ENCODE results near the gene NMNAT3. TPM values are rescaled to one million over a fixed set of nuclear protein-coding genes. Genes with fewer than 3 reads are reported as not detected.
A peak's percentile ranks its signal among the peaks of the same experiment; 100 is the strongest.

Gene NMNAT3
- total RNA-seq, 2 experiments from 2014 or later, result 1.2 to 1.3 TPM

DNA sequence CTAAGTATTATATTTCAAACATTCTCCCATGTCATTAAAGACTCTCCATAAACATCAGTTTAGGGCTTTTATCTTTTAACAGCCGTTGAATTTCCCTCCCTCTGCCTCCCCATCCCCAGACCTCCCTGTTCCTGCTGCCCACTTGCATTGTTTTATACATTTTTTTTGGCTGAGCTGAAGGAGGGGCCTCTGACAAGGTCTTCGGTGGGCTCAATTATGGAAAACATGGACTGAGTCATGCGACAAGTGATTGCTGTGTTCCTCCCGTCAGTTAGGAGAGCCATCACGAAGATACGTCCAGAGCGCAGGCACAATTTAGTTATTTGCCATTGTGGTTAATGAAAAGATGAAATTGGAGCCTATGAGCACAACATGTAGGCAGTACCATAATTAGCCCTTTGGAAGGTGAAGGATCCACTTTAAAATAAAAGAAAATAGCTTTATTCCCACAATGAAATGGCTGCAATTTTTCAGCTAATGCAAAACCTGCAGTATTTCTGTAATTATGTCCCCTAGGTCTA, 12.0 kb upstream of the NMNAT3 start:
- H3K4me1 Mint-ChIP-seq, result no peaks in the 10 kb centered on the region
- H3K27me3 Mint-ChIP-seq, result peaks cover 14% of the 10 kb centered on the region
- no peaks in the 10 kb centered on the region for H3K9me3 Mint-ChIP-seq
- no peak for ATAC-seq (ENCODE audit: low read depth)
- POLR2A ChIA-PET, result no interaction called here
- H3K4me3 Mint-ChIP-seq, result no peak overlapping the region
- H3K36me3 Mint-ChIP-seq, result no peaks in the 10 kb centered on the region
- no peak overlapping the region for H3K27ac Mint-ChIP-seq
- no peak for DNase-seq

DNA sequence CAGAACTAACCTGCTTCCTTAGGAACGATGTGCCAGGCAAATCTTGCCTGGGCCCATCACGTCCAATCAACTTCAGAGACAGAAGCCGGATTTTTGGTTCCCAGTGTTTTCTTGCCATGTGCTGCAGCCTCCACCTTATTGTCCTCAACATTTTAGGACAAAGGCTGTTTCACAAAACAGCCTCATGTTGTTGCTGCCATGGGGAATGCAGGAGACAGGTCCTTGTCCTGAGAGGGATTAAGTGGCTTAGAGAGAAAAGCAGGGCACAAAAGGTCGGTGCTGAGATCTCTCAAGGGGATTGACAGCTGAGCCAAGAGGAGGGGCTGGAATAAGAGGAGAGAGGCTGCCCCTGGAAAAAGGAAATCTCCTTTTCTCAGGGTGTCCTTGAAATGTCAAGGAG, 11.3 kb upstream of the NMNAT3 start:
- no peak overlapping the region for H3K4me3 Mint-ChIP-seq
- peaks cover 14% of the 10 kb centered on the region for H3K27me3 Mint-ChIP-seq
- POLR2A ChIA-PET, result no interaction called here
- no peaks in the 10 kb centered on the region for H3K9me3 Mint-ChIP-seq
- ATAC-seq (ENCODE audit: low read depth), result no peak
- no peaks in the 10 kb centered on the region for H3K36me3 Mint-ChIP-seq
- no peak for DNase-seq
- H3K27ac Mint-ChIP-seq, result no peak overlapping the region
- H3K4me1 Mint-ChIP-seq, result no peaks in the 10 kb centered on the region

DNA sequence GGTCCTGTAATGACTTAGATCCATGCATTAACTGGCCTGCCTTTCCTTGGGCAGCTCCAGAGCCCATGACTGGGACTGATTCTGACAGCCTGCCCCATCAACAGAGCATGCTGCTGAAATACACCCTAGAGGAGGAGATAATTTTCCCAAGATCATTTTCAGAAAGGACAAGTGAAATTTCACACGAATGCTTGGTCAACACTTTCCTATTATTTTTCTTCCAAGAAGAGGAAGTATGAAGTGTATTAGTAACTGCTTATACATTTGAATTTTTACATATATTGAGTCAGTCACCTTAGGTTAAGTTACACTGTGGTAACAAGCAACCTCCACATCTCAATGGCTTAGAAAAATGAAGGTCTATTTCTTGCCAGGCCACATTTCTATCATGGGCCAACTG, 9.7 kb upstream of the NMNAT3 start:
- POLR2A ChIA-PET, result no interaction called here
- H3K36me3 Mint-ChIP-seq, result no peaks in the 10 kb centered on the region
- peaks cover 14% of the 10 kb centered on the region for H3K27me3 Mint-ChIP-seq

DNA sequence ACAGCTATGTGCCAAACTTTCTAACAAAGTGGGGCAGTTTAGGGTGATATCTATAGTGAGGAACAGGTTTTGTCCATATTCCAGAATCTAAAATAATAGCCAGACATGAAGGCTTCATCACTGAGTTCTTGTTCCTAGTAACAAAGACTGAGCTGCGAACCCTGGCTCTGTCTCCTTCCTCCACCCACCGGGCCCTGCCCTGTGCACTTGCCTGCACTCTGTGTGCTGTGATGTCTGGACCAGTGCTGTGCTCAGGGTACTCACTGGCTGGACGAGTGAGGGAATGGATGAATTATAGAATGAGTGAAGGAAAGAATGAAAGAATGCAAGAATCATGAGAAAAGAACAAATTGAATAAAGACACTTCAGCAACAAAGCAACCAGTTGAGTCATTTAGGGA, 8.9 kb upstream of the NMNAT3 start:
- H3K9me3 Mint-ChIP-seq, result no peaks in the 10 kb centered on the region
- ATAC-seq (ENCODE audit: low read depth), result no peak
- DNase-seq, result no peak
- POLR2A ChIA-PET, result no interaction called here
- no peak overlapping the region for H3K4me3 Mint-ChIP-seq
- peaks cover 14% of the 10 kb centered on the region for H3K27me3 Mint-ChIP-seq
- H3K27ac Mint-ChIP-seq, result no peak overlapping the region
- no peaks in the 10 kb centered on the region for H3K36me3 Mint-ChIP-seq
- H3K4me1 Mint-ChIP-seq, result no peaks in the 10 kb centered on the region

More for the DNA sequence above, 9.7 kb upstream of the NMNAT3 start:
- Mint-ChIP-seq H3K4me3 (no peak overlapping the region), H3K27ac (no peak overlapping the region), H3K9me3 (no peaks in the 10 kb centered on the region), H3K4me1 (no peaks in the 10 kb centered on the region)
- no peak for ATAC-seq (ENCODE audit: low read depth)
- no peak for DNase-seq

DNA sequence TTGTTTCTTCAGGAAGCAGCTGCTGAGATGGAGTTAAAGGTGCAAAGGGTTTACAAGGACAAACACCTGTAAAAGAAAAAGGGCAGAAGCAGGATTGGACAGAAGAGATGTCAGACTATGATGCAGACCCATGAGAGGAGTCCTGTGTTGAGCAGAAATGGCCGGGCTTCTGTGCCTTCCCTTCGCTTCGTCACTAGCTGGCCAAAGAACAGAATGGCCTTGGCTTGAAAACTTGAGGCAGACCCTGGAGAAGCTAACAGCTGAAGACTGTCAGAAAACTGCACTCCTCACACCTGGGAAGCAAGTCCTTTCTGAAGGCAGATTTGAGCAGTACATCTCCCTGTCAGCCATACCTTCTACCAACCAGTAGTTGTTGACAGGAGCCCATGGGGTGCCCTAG, 8.4 kb upstream of the NMNAT3 start:
- H3K27me3 Mint-ChIP-seq, result peaks cover 14% of the 10 kb centered on the region
- no peaks in the 10 kb centered on the region for H3K36me3 Mint-ChIP-seq
- POLR2A ChIA-PET, result no interaction called here
- no peaks in the 10 kb centered on the region for H3K9me3 Mint-ChIP-seq
- no peak overlapping the region for H3K4me3 Mint-ChIP-seq
- no peak overlapping the region for H3K27ac Mint-ChIP-seq
- DNase-seq, result no peak
- ATAC-seq (ENCODE audit: low read depth), result no peak
- H3K4me1 Mint-ChIP-seq, result no peaks in the 10 kb centered on the region

DNA sequence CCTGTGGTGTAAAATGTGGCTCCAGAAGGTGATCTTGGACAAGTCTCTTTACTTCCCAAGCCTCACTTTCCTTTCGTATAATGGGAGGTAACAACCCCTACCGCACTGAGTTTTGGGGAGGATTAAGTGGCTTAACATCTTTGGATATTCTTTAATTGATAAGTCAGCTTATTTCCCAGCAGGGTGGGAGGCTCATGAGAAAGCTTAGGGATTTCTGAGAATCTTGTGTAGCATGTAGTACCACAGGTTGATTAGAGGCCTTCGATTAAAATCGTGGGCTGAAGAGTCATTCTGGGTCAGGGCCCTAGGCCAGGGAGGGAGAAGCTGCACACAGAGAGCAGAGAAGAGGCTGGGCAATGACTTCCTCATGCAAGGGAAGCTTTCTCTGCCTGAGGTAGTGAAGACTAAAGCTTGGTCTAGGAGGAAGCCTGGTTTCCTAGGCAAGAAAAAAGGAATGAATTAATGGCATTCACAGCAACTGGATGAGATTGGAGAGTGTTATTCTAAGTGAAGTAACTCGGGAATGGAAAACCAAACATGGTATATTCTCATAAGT, 1.5 kb upstream of the NMNAT3 start:
- H3K4me1 Mint-ChIP-seq, result peaks cover 4% of the 10 kb centered on the region
- DNase-seq, result no peak
- ATAC-seq (ENCODE audit: low read depth), result no peak
- peaks cover 6% of the 10 kb centered on the region for H3K27me3 Mint-ChIP-seq
- POLR2A ChIA-PET, result no interaction called here
- no peak overlapping the region for H3K4me3 Mint-ChIP-seq
- H3K27ac Mint-ChIP-seq, result no peak overlapping the region
- H3K36me3 Mint-ChIP-seq, result no peaks in the 10 kb centered on the region
- H3K9me3 Mint-ChIP-seq, result no peaks in the 10 kb centered on the region

DNA sequence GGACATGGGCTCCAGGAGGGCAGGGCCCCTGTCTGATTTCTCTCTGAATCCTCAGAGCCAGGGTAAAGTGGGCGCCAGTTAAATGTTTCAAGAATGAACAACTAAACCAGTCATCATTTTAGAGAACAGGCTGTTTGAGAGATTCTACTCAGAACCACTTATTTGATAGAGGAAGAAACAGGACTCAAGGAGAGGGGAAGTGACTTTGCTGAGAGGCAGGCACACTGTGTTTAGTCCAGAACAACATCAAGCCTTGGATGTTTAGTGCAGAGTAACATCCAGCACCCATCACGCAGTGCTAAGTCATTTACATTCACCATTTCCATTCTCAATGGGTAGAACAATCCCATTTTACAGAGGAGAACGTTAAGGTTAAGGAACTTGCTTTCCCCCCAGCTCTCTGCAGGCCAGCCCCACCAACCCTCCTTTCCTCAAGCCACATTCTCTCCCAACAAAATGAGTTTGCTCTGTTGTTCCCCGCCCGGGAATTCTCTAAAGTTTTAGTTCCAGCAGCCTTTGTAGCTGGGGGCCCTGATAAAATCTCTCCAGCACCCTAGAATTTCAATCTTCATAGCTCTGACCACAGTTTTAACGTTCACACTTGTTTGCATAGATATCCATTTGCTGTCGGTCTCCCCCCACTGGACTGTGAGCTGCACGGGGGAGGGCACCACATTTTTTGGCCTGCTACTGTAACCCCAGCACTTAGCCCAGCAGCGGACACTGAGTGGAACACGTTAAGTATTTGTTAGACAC, 962 bp downstream of the NMNAT3 start:
- ATAC-seq (ENCODE audit: low read depth) (no peak), DNase-seq (no peak)
- Mint-ChIP-seq H3K27me3 (peaks cover 2% of the 10 kb centered on the region), H3K9me3 (no peaks in the 10 kb centered on the region), H3K36me3 (no peaks in the 10 kb centered on the region), H3K27ac (no peak overlapping the region), H3K4me1 (peaks cover 4% of the 10 kb centered on the region), H3K4me3 (peak overlapping the region; percentile 75)
- POLR2A ChIA-PET, result no interaction called here

DNA sequence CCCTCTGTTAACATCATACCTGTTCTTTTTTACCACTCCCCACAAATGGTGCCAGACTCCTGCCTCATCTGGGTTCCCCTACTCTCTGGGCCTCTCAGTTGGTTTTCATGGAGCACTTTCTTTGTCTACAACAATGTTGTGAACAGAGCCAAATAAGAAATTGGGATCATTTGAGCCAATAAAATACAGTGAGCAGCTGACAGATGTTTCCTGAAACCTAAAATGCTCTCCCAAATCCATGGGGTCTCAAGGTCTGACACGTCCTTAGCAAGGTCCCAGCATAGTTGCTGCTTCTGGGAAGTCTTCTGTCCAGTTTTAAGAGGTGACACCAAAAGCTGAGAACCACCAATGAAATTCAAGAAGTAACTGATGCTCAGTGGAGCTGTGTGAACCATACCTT, 1.7 kb downstream of the NMNAT3 start:
- H3K36me3 Mint-ChIP-seq, result no peaks in the 10 kb centered on the region
- peaks cover 2% of the 10 kb centered on the region for H3K27me3 Mint-ChIP-seq
- POLR2A ChIA-PET, result no interaction called here
- no peak overlapping the region for H3K4me3 Mint-ChIP-seq
- no peaks in the 10 kb centered on the region for H3K9me3 Mint-ChIP-seq
- ATAC-seq (ENCODE audit: low read depth), result no peak
- H3K4me1 Mint-ChIP-seq, result peaks cover 4% of the 10 kb centered on the region
- H3K27ac Mint-ChIP-seq, result no peak overlapping the region
- no peak for DNase-seq

DNA sequence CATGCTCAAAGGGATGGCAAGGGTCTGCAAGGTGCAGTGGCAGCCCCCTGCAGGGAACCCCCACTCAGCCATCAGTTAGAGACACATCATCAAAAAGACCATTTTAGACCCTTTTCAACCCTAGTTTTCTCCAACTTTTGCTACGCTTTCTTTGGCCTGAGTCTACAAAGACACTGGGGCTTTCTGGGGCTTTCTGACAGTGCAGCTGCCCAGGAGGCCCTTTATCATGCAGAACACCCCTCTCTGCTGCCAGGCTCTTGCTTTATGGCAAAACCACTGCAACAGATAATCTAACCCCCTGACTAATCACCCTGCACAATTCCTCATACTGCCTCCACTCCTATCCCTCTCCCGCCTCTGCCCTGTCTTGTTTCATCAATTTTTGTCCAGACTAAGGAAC, 2.4 kb downstream of the NMNAT3 start:
- Mint-ChIP-seq H3K36me3 (no peaks in the 10 kb centered on the region), H3K4me3 (no peak overlapping the region), H3K4me1 (peaks cover 4% of the 10 kb centered on the region), H3K27ac (no peak overlapping the region), H3K9me3 (no peaks in the 10 kb centered on the region), H3K27me3 (peaks cover 2% of the 10 kb centered on the region)
- DNase-seq (no peak), ATAC-seq (ENCODE audit: low read depth) (no peak)
- POLR2A ChIA-PET, result no interaction called here

DNA sequence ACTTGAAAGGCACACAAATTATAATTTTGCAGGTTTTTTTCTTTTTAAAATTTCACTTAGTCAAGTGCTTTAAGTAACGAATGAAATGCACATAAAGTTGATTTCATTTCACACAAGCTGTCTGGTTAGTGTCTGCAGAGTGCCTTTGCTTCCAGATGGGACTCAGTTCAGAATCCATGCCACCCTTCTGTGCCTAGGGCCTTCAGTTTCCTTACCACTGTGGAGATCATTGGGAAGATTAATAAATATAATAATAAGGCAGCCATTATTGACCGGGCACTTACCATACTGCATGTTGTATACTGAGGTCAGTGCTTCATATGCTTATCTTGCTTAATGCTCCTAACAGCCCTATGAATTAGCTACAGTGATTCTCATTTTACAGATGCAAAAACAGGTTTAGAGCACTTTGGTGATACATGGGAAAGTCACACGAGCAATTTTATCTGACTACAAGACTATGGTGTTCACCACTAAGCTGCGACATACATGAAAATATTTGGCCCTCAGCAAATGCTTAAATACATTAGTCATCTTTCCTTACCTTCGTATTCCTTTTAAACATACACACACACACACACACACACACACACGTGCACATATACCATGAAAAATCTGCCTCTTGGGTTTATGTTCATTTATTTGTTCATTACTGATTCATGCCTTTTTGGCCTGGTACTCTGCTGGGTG, 3.1 kb downstream of the NMNAT3 start:
- DNase-seq, result no peak
- H3K4me1 Mint-ChIP-seq, result peaks cover 4% of the 10 kb centered on the region
- no peak overlapping the region for H3K27ac Mint-ChIP-seq
- no peaks in the 10 kb centered on the region for H3K36me3 Mint-ChIP-seq
- no peak overlapping the region for H3K4me3 Mint-ChIP-seq
- POLR2A ChIA-PET, result no interaction called here
- ATAC-seq (ENCODE audit: low read depth), result no peak
- H3K27me3 Mint-ChIP-seq, result peaks cover 2% of the 10 kb centered on the region
- no peaks in the 10 kb centered on the region for H3K9me3 Mint-ChIP-seq

DNA sequence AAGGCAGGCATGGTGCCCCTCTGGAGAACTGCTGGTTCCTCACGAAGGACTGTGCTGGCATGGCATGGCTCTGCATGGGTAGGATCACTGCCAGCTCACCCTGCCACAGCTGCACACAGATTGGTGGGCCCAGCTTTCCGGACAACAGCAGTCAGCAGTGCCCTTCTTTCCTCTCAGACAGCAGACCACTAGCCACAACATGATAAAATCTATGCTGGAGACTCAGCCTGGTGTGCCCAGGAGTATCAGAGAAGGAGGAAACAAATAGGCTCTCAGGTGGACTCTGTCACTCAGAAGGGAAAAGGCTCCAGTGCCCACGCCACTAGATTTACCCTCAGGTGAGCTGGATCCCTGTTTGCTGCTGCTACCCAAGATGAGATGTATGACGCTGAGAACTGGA, 4.9 kb downstream of the NMNAT3 start:
- ATAC-seq (ENCODE audit: low read depth), result no peak
- POLR2A ChIA-PET, result no interaction called here
- H3K36me3 Mint-ChIP-seq, result no peaks in the 10 kb centered on the region
- H3K9me3 Mint-ChIP-seq, result no peaks in the 10 kb centered on the region
- peaks cover 2% of the 10 kb centered on the region for H3K4me1 Mint-ChIP-seq
- H3K4me3 Mint-ChIP-seq, result no peak overlapping the region
- H3K27me3 Mint-ChIP-seq, result no peaks in the 10 kb centered on the region
- DNase-seq, result no peak
- H3K27ac Mint-ChIP-seq, result no peak overlapping the region

DNA sequence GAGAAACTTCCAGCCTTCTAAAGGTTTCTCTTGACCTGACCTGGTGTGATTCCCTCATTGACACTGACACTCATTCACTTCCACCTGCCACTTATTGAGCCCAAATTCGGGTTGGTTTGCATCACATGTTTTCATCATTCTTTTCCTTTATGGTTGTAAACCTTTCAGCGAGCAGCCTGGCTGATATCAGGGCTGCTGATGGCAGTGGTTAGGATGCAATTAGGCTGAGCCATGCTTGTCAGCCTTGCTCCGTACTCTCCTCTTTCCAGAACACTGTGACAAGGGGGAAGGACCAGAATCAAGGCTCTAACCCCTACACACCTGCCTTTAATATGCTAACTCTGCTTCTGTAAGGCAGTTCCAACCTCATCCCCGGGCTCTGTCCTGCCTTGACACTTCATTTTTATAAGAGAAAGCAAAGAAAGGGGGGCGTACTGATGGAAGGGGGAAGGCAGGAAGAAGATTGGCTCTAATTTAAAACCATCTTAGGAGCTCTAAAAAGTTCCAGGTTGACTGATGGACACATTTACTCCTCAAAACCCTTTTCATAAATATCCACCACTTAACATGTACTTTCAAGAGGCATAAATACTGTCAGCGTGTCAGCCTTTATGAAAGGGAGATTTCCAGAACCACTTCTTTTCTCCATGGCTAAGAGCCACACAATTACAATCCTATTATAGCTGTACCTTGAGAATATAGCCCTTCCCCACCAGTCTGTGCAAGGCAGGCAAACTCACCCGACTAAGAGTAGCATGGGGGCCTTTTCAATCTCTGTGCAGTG, 5.7 kb downstream of the NMNAT3 start:
- Mint-ChIP-seq H3K9me3 (no peaks in the 10 kb centered on the region), H3K36me3 (no peaks in the 10 kb centered on the region), H3K4me3 (no peak overlapping the region), H3K4me1 (peaks cover under 1% of the 10 kb centered on the region), H3K27ac (no peak overlapping the region), H3K27me3 (no peaks in the 10 kb centered on the region)
- POLR2A ChIA-PET, result no interaction called here
- DNase-seq (no peak), ATAC-seq (ENCODE audit: low read depth) (no peak)

DNA sequence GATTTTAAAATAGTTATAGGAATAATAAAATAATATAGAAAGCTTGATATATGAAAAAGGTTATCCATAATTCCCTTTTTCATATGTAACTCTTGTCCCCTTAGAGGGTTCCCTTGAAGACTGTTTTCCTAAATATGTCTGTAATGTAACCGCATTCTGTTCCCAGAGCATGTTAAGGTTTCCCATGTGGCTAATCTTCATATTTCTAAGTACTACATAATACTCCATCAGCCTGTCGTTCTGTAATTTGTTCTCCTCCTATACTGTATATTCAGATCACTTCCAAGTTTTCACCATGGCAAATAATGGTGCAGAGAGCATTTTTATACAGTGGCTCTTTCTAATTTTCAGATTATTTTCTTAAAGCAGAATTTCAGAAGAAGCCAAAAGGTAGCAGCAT, 6.7 kb downstream of the NMNAT3 start:
- no peak for DNase-seq
- Mint-ChIP-seq H3K36me3 (no peaks in the 10 kb centered on the region), H3K4me3 (no peak overlapping the region), H3K27ac (no peak overlapping the region), H3K27me3 (no peaks in the 10 kb centered on the region), H3K4me1 (no peaks in the 10 kb centered on the region), H3K9me3 (no peaks in the 10 kb centered on the region)
- ATAC-seq (ENCODE audit: low read depth), result no peak
- POLR2A ChIA-PET, result no interaction called here
